Caco-2 (cell line): ENCODE data around the gene RPL34. TPM values are rescaled to one million over a fixed set of nuclear protein-coding genes. Genes with fewer than 3 reads are reported as not detected.

Experiments
- BruUV-seq: library from RNA; stranded (reverse); fragments of 400-500 nt; replicated peaks from 2 replicates; lab custom pipeline; 2021; lab: Mats Ljungman, UMichigan
- CTCF ChIA-PET: fragments of 300-600 bp; sonication (Branson Sonifier 250); formaldehyde crosslinking; loops from one replicate; lab custom pipeline; 2022; ENCODE audit warnings: antibody characterized with exemption; lab: Charles Lee
- POLR2A ChIA-PET: fragments of 300-600 bp; sonication (Branson Sonifier 250); formaldehyde crosslinking; loops from one replicate; lab custom pipeline; 2022; ENCODE audit warnings: antibody characterized with exemption; lab: Charles Lee
- DNase-seq, 2 experiments: peaks; one replicate each; pipeline versions ENCODE4 v3.0.0 to v3.0.0-alpha.2; 2020 to 2022
- H3K27me3 ChIP-seq: replicated peaks from 2 replicates; pipeline ENCODE4 v1.6.0; 2011; ENCODE audit warnings: low read length; ENCODE audit not compliant: control insufficient read depth, insufficient read depth
- H3K36me3 ChIP-seq: 2 replicates; pipeline ENCODE4 v1.5.1; 2011; ENCODE audit warnings: low read length; ENCODE audit not compliant: control insufficient read depth, insufficient read depth
- H3K4me1 ChIP-seq: fragments of 250-450 bp; sonication (Bioruptor Pico); 2 replicates; pipeline ENCODE4 v1.5.1; 2020; ENCODE audit warnings: mild to moderate bottlenecking
- H3K4me3 ChIP-seq: 2 replicates; pipeline ENCODE4 v1.5.1; 2011; ENCODE audit warnings: low read depth, mild to moderate bottlenecking, control low read depth, low read length
- H3K9me3 ChIP-seq: fragments of 250-450 bp; sonication (Bioruptor Pico); 2 replicates; pipeline ENCODE4 v1.5.1; 2020; ENCODE audit warnings: mild to moderate bottlenecking, moderate library complexity
- H3K27ac Mint-ChIP-seq: one replicate; pipeline ENCODE4 v1.8.0; 2022; ENCODE audit warnings: mixed read lengths; ENCODE audit not compliant: unreplicated experiment
- H3K27me3 Mint-ChIP-seq: one replicate; pipeline ENCODE4 v1.8.0; 2022; ENCODE audit warnings: mixed read lengths; ENCODE audit not compliant: insufficient read depth, unreplicated experiment
- H3K36me3 Mint-ChIP-seq: one replicate; pipeline ENCODE4 v1.8.0; 2022; ENCODE audit warnings: mild to moderate bottlenecking, mixed read lengths; ENCODE audit not compliant: insufficient read depth, unreplicated experiment
- H3K4me1 Mint-ChIP-seq: one replicate; pipeline ENCODE4 v1.8.0; 2022; ENCODE audit warnings: low read depth, mixed read lengths; ENCODE audit not compliant: unreplicated experiment
- H3K4me3 Mint-ChIP-seq: one replicate; pipeline ENCODE4 v1.8.0; 2022; ENCODE audit warnings: mild to moderate bottlenecking, moderate library complexity, mixed read lengths; ENCODE audit not compliant: unreplicated experiment
- H3K9me3 Mint-ChIP-seq: one replicate; pipeline ENCODE4 v1.8.0; 2022; ENCODE audit warnings: mixed read lengths; ENCODE audit not compliant: unreplicated experiment
- CTCF ChIP-seq, 2 experiments: fragments of 200-600 bp in 1 of 2; IDR thresholded peaks; 1 replicate in 1 of 2; 2 replicates in 1 of 2; pipeline versions ENCODE4 v1.5.1 to v1.8.0; 2011 to 2022; ENCODE audit warnings: antibody characterized with exemption in 1 of 2, control low read depth in 1 of 2, inconsistent platforms in 1 of 2, low read depth in 1 of 2, low read length in 1 of 2, mild to moderate bottlenecking in 1 of 2, moderate library complexity in 1 of 2; ENCODE audit not compliant: insufficient read depth in 1 of 2, severe bottlenecking in 1 of 2, unreplicated experiment in 1 of 2
- intact Hi-C: fragments of 100-400 bp; cut with micrococcal nuclease; formaldehyde crosslinking; loops from one replicate; pipeline ENCODE4 v1.10.0; 2022; ENCODE audit not compliant: unreplicated experiment
- total RNA-seq: library from RNA; stranded (reverse); gene quantifications from 2 replicates; pipeline ENCODE4 v1.2.3, GENCODE V29; 2022

RPL34 gene
- total RNA-seq, 1 experiment from 2014 or later, result 1,075 TPM

- ChIA-PET POLR2A (no interaction called here), CTCF (no interaction called here)
- Histone ChIP-seq H3K4me3 (no peak overlapping the region), H3K4me1 (no peaks in the 10 kb centered on the region), H3K9me3 (no peaks in the 10 kb centered on the region), H3K36me3 (no peaks in the 10 kb centered on the region; the same call in 1 of the 2 replicates), H3K27me3 (no peaks in the 10 kb centered on the region)
- H3K36me3 Mint-ChIP-seq, result peaks cover 47% of the 10 kb centered on the region
- no peak overlapping the region for H3K4me3 Mint-ChIP-seq
- BruUV-seq, result no TSS peak
- no peak overlapping the region for H3K27ac Mint-ChIP-seq
- DNase-seq, result no peak
- intact Hi-C loops, result no loop called here
- H3K4me1 Mint-ChIP-seq, result peaks cover 7% of the 10 kb centered on the region
- no peaks in the 10 kb centered on the region for H3K27me3 Mint-ChIP-seq
- no peak for TF ChIP-seq CTCF (IDR thresholded peaks at IDR 0.05; ENCODE audit: insufficient read depth in 1 of 2, low read depth in 1 of 2, low read length in 1 of 2, severe bottlenecking in 1 of 2, unreplicated experiment in 1 of 2)
- H3K9me3 Mint-ChIP-seq, result no peaks in the 10 kb centered on the region
Observed at GRCh38 chr4:108635070-108635655, 14.8 kb downstream of the RPL34 start.

GRCh38 chr4:108636246-108636645, 15.9 kb downstream of the RPL34 start:
- Mint-ChIP-seq H3K4me3 (no peak overlapping the region), H3K27ac (no peak overlapping the region), H3K4me1 (peaks cover 7% of the 10 kb centered on the region), H3K27me3 (no peaks in the 10 kb centered on the region), H3K9me3 (no peaks in the 10 kb centered on the region), H3K36me3 (peaks cover 41% of the 10 kb centered on the region)
- no peaks in the 10 kb centered on the region for H3K27me3 ChIP-seq
- no peak overlapping the region for H3K4me3 ChIP-seq
- POLR2A ChIA-PET, result no interaction called here
- CTCF ChIA-PET, result no interaction called here
- no peak for TF ChIP-seq CTCF (IDR thresholded peaks at IDR 0.05; ENCODE audit: insufficient read depth in 1 of 2, low read depth in 1 of 2, low read length in 1 of 2, severe bottlenecking in 1 of 2, unreplicated experiment in 1 of 2)
- no peak for DNase-seq
- intact Hi-C loops, result no loop called here
- no peaks in the 10 kb centered on the region for H3K9me3 ChIP-seq
- BruUV-seq, result no TSS peak
- no peaks in the 10 kb centered on the region; the same call in 1 of the 2 replicates for H3K36me3 ChIP-seq
- H3K4me1 ChIP-seq, result no peaks in the 10 kb centered on the region

- DNase-seq, result no peak
- no peaks in the 10 kb centered on the region for H3K9me3 Mint-ChIP-seq
- H3K4me3 Mint-ChIP-seq, result no peak overlapping the region
- H3K27me3 Mint-ChIP-seq, result no peaks in the 10 kb centered on the region
- POLR2A ChIA-PET, result interaction anchor here (0.5 kb wide), 1 partner anchor 16 kb away, joined by 3 read pairs; no protein-coding TSS in a partner anchor
- H3K36me3 ChIP-seq, result no peaks in the 10 kb centered on the region; the same call in 1 of the 2 replicates
- intact Hi-C loops, result no loop called here
- no peak overlapping the region for H3K27ac Mint-ChIP-seq
- no peaks in the 10 kb centered on the region for H3K27me3 ChIP-seq
- no peak for TF ChIP-seq CTCF (IDR thresholded peaks at IDR 0.05; ENCODE audit: insufficient read depth in 1 of 2, low read depth in 1 of 2, low read length in 1 of 2, severe bottlenecking in 1 of 2, unreplicated experiment in 1 of 2)
- H3K36me3 Mint-ChIP-seq, result peaks cover 32% of the 10 kb centered on the region
- no peak overlapping the region for H3K4me3 ChIP-seq
- CTCF ChIA-PET, result no interaction called here
- H3K4me1 ChIP-seq, result no peaks in the 10 kb centered on the region
- H3K9me3 ChIP-seq, result no peaks in the 10 kb centered on the region
- no TSS peak for BruUV-seq
- H3K4me1 Mint-ChIP-seq, result peaks cover 7% of the 10 kb centered on the region
Observed at GRCh38 chr4:108637856-108638255, 17.5 kb downstream of the RPL34 start.
